Ovary (tissue), 3 donors: ENCODE measurements around the gene NUB1.

Source experiments
- EP300 ChIP-seq: sonication (generic); formaldehyde crosslinking; IDR thresholded peaks from one replicate; pipeline ENCODE4 v1.6.1; 2017; ENCODE audit warnings: antibody characterized with exemption
- POLR2A ChIP-seq: fragments of 450-650 bp; IDR thresholded peaks from one replicate; pipeline ENCODE4 v1.6.1; 2017; ENCODE audit warnings: antibody characterized with exemption, mild to moderate bottlenecking, moderate library complexity
- TF ChIP-seq, protein P1 (sequence below), 3 donors: fragments of 450-650 bp in 2 of 3; fragments of 200-600 bp in 1 of 3; IDR thresholded peaks; one replicate each; pipeline versions ENCODE4 v1.5.1 to v1.8.0; 2016 to 2022; ENCODE audit warnings: antibody characterized with exemption in 3 of 3, mild to moderate bottlenecking in 1 of 3
- donor health status: DM: no; HTN: no; CAD: no.

DNA sequence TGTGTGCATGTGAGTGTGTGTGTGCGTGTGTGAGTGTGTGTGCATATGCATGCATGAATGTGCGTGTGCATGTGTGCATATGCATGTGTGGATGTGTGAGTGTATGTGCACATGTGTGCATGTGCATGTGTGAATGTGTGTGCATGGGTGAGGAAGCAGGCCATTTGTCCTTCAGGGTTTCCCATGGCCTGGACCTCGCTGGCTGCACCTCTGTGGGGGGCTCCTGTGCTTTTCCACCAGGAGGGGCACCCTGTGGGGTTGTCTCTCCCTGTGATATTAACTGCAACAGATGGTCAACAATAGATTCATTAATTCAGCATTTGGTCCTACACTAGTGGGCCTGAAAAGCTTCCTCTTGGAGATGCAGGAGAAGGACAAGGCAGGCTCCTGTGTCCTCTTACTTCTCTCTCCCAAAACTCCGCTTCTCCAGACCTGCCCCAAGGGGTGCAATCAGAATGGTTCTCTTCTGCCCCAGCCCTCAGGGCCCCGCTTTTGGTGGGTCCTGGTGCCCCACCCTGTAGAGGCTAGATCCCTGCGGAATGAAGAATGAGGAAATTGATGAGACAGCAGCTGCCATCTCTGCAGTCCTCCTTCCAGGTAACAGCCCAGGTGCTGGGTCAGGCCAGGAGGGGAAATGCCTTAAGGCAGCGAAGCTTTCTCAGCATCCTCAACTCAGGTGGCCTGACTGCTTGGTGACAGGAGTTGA is 41.5 kb upstream of the NUB1 start:
- TF ChIP-seq, protein P1, sequence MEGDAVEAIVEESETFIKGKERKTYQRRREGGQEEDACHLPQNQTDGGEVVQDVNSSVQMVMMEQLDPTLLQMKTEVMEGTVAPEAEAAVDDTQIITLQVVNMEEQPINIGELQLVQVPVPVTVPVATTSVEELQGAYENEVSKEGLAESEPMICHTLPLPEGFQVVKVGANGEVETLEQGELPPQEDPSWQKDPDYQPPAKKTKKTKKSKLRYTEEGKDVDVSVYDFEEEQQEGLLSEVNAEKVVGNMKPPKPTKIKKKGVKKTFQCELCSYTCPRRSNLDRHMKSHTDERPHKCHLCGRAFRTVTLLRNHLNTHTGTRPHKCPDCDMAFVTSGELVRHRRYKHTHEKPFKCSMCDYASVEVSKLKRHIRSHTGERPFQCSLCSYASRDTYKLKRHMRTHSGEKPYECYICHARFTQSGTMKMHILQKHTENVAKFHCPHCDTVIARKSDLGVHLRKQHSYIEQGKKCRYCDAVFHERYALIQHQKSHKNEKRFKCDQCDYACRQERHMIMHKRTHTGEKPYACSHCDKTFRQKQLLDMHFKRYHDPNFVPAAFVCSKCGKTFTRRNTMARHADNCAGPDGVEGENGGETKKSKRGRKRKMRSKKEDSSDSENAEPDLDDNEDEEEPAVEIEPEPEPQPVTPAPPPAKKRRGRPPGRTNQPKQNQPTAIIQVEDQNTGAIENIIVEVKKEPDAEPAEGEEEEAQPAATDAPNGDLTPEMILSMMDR (IDR thresholded peaks at IDR 0.05), result no peak
- TF ChIP-seq POLR2A (no peak), EP300 (no peak)
